ENCODE results near the gene DNAH6. TPM values are rescaled to one million over a fixed set of nuclear protein-coding genes. Genes with fewer than 3 reads are reported as not detected.
A peak's percentile ranks its signal among the peaks of the same experiment; 100 is the strongest.
"Not testable (repeated sequence)": the region's sequence is repeated elsewhere in the genome, so short reads cannot be mapped to it uniquely, and the experiment has no call there.

The DNAH6 gene
- total RNA-seq, 4 donors from 2014 or later = 0.04 to 0.67 (median 0.27) TPM

DNA sequence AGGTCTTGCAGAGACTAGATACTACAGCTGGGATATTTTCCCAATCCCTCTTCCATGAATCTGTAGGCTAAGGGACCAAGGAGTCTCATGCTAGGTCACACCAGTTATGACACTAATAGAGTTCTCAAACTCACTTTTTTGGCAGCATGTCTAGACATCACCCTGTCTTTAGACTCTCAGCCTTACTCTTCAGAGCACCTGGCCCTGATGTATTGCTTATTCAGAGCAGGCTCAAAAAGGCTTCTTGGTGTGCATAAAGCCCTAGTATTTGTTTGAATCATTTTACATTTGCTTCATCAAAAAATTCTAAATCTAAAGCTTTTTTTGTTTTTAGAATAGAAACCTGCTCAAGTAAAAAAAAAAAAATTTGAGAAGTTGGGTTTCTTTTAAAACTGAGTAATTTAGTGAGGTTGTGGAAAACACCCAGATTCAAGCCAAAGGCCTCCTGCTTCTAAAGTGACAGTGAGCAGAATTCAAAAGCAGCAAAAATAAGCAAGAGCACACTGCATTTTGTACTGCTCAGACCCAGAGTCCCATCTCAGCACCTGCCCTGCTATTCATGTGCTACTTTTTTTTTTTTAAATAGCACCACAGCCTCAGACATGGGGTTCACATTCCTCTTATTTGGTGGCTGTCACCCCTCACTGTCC, 18.0 kb upstream of the DNAH6 start:
- H3K27me3 ChIP-seq = no peaks in the 10 kb centered on the region
- H3K27ac ChIP-seq = no peak overlapping the region
- TF ChIP-seq, protein P1, sequence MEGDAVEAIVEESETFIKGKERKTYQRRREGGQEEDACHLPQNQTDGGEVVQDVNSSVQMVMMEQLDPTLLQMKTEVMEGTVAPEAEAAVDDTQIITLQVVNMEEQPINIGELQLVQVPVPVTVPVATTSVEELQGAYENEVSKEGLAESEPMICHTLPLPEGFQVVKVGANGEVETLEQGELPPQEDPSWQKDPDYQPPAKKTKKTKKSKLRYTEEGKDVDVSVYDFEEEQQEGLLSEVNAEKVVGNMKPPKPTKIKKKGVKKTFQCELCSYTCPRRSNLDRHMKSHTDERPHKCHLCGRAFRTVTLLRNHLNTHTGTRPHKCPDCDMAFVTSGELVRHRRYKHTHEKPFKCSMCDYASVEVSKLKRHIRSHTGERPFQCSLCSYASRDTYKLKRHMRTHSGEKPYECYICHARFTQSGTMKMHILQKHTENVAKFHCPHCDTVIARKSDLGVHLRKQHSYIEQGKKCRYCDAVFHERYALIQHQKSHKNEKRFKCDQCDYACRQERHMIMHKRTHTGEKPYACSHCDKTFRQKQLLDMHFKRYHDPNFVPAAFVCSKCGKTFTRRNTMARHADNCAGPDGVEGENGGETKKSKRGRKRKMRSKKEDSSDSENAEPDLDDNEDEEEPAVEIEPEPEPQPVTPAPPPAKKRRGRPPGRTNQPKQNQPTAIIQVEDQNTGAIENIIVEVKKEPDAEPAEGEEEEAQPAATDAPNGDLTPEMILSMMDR (IDR thresholded peaks at IDR 0.05) = no peak
- TF ChIP-seq EP300 (IDR thresholded peaks at IDR 0.05) (no peak), POLR2A (IDR thresholded peaks at IDR 0.05) (no peak), POLR2AphosphoS5 (IDR thresholded peaks at IDR 0.05) (no peak)
- no peaks in the 10 kb centered on the region for H3K9me3 ChIP-seq
- no peak overlapping the region for H3K4me3 ChIP-seq
- ATAC-seq = no peak
- H3K36me3 ChIP-seq = no peaks in the 10 kb centered on the region
- H3K4me1 ChIP-seq = no peaks in the 10 kb centered on the region

DNA sequence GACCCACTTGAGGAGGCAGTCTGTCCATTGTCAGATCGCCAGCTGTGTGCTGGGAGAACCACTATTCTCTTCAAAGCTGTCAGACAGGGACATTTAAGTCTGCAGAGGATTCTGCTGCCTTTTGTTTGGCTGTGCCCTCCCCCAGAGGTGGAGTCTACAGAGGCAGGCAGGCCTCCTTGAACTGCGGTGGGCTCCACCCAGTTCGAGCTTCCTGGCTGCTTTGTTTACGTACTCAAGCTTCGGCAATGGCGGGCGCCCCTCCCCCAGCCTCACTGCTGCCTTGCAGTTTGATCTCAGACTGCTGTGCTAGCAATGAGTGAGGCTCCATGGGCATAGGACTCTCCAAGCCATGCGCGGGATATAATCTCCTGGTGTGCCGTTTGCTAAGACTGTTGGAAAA, 5.3 kb upstream of the DNAH6 start:
- not testable (repeated sequence) for H3K4me3 ChIP-seq, H3K36me3 ChIP-seq, H3K4me1 ChIP-seq, H3K27ac ChIP-seq, ATAC-seq, H3K9me3 ChIP-seq, H3K27me3 ChIP-seq
- WGBS, 2 donors (ENCODE audit: low coverage in 1 of 2) = 97% methylated on average over 5 of the region's 10 CpGs; no CpG with 5 or more reads in 1 of the 2 donors

DNA sequence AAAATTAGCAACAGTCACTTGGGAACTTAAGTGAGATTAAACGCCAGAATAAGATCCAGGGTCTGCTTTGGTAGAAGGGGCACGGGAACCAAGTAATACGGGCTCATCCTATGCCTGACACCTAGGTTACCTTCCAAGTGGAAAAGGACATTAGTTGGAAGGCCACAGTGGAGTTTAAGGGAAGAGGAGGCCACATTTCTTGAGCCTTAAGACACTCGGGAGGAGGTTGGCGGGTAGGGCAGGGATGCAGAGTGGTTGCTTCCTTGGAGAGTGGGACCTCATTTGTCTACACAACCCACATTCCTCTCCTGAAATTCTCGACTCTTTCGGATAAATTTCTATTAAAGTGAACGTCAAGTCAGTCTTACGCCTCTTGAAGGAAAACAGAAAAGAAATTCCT, 510 bp upstream of the DNAH6 start:
- Histone ChIP-seq H3K4me3 (peak overlapping the region; percentile 50 to 57), H3K27me3 (no peaks in the 10 kb centered on the region), H3K27ac (peak overlapping the region in 3 of 4 donors; percentile 34 to 42 (median 40)), H3K9me3 (peaks cover 0 to 8% (median 0%) of the 10 kb centered on the region in 3 donors), H3K4me1 (peaks cover 0 to 12% (median 0%) of the 10 kb centered on the region in 3 donors), H3K36me3 (no peaks in the 10 kb centered on the region)
- WGBS, 2 donors (ENCODE audit: low coverage in 1 of 2) = 42 to 43% methylated on average over 5 to 7 of the region's 9 CpGs
- TF ChIP-seq POLR2A (IDR thresholded peaks at IDR 0.05) (no peak), EP300 (IDR thresholded peaks at IDR 0.05) (no peak), POLR2AphosphoS5 (IDR thresholded peaks at IDR 0.05) (no peak)
- TF ChIP-seq, protein P1 (IDR thresholded peaks at IDR 0.05) = no peak
- no peak for ATAC-seq

DNA sequence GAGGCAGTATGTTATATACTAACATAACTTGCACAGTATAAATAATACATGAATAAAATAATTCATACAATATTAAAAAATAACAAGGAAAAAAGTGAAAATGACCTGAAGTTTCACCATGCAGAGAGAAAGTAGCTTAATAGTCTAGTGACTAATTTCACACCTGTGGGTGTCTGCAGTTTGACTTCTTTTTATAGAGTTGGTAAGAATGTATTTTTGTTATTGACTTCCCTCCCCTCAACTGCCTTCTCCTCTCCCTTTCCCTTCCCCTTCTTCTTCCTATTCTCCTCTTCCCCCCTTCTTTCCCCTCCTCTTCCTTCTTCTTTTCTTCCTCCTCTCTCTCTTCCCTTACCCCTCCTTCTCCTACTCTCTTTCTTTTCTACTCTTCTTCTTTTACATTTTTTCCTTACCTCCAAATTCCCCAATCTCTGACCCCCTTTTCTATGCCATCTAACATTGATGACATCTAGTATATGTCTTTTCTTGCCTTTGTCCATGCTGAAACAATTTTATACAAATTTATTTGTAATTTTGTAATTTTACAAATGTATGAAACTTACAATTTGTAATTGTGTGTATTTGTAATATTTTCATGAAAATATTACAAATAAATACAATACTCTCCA, 3.1 kb downstream of the DNAH6 start:
- H3K4me3 ChIP-seq = no peak overlapping the region
- TF ChIP-seq POLR2A (IDR thresholded peaks at IDR 0.05) (no peak), POLR2AphosphoS5 (IDR thresholded peaks at IDR 0.05) (no peak), EP300 (IDR thresholded peaks at IDR 0.05) (no peak)
- TF ChIP-seq, protein P1 (IDR thresholded peaks at IDR 0.05) = no peak
- no peaks in the 10 kb centered on the region for H3K27me3 ChIP-seq
- no peak overlapping the region for H3K27ac ChIP-seq
- ATAC-seq = no peak
- H3K4me1 ChIP-seq = peaks cover 0 to 12% (median 0%) of the 10 kb centered on the region in 3 donors
- H3K36me3 ChIP-seq = no peaks in the 10 kb centered on the region
- no peaks in the 10 kb centered on the region for H3K9me3 ChIP-seq

DNA sequence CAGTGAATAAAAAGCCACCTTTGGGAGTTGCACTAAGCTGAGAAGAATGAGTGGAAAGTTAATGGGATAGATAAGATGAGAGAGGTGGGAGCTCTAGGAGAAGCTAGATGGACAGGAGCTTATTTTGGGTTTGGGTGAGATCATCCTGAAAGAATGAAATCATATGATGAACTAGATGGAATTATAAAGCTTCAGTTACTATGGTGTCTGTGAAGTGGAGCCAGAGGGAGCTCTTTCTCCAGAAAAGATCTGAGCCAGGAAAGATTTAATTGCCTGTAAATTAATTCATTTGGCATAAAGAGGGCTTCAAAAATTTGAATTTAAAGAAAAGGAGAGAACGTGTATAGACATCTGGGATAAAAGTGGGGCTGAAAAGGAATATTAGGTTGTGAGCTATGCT, 10.3 kb downstream of the DNAH6 start:
- no peaks in the 10 kb centered on the region for H3K27me3 ChIP-seq
- peaks cover 0 to 3% (median 0%) of the 10 kb centered on the region in 3 donors for H3K4me1 ChIP-seq
- no peak for ATAC-seq

More for the DNA sequence above, 10.3 kb downstream of the DNAH6 start:
- WGBS, 2 donors (ENCODE audit: low coverage in 1 of 2) = 20 to 38% methylated on average over 1 of the region's 1 CpG
- no peak overlapping the region for H3K4me3 ChIP-seq
- H3K9me3 ChIP-seq = no peaks in the 10 kb centered on the region
- H3K36me3 ChIP-seq = no peaks in the 10 kb centered on the region
- no peak overlapping the region for H3K27ac ChIP-seq
- TF ChIP-seq POLR2A (IDR thresholded peaks at IDR 0.05) = no peak

Measured in gastroesophageal sphincter (tissue), 4 donors.